Measurements from ENCODE around the gene TMEM253.

TMEM253 gene

GRCh38 chr14:21103710-21104447 is 3.0 kb downstream of the TMEM253 start (continued):
- TF ChIP-seq ZNF362 (tag by site-specific recombination; IDR thresholded peaks at IDR 0.05) (no peak), ZNF529 (tag by site-specific recombination; IDR thresholded peaks at IDR 0.05; ENCODE audit: insufficient replicate concordance) (no peak), ZNF768 (tag by site-specific recombination; IDR thresholded peaks at IDR 0.05) (no peak), KLF17 (tag by site-specific recombination; IDR thresholded peaks at IDR 0.05) (peak; percentile 98), SP2 (tag by site-specific recombination; IDR thresholded peaks at IDR 0.05) (peak; percentile 95), ZBTB7A (tag by site-specific recombination; IDR thresholded peaks at IDR 0.05; ENCODE audit: low read depth) (peak; percentile 42), ZNF324 (tag by site-specific recombination; IDR thresholded peaks at IDR 0.05) (peak; percentile 96), ZNF398 (tag by site-specific recombination; IDR thresholded peaks at IDR 0.05) (peak; percentile 74), ZNF112 (tag by site-specific recombination; IDR thresholded peaks at IDR 0.05) (no peak), ZNF600 (tag by site-specific recombination; IDR thresholded peaks at IDR 0.05) (peak; percentile 75), ZNF585B (tag by site-specific recombination; IDR thresholded peaks at IDR 0.05) (no peak; the same call in 1 of the 2 replicates), ZNF433 (tag by site-specific recombination; IDR thresholded peaks at IDR 0.05; ENCODE audit: low read depth) (no peak), ZNF140 (tag by site-specific recombination; IDR thresholded peaks at IDR 0.05) (no peak), ZBTB17 (tag by site-specific recombination; IDR thresholded peaks at IDR 0.05) (peak; percentile 95), ZNF544 (tag by site-specific recombination; IDR thresholded peaks at IDR 0.05) (no peak), ZNF184 (tag by site-specific recombination; IDR thresholded peaks at IDR 0.05) (peak; percentile 85), AEBP2 (tag by site-specific recombination; IDR thresholded peaks at IDR 0.05; ENCODE audit: borderline replicate concordance) (no peak), GLI2 (tag by site-specific recombination; IDR thresholded peaks at IDR 0.05; ENCODE audit: borderline replicate concordance, low read depth) (no peak; the same call in 1 of the 2 replicates), OSR2 (tag by site-specific recombination; IDR thresholded peaks at IDR 0.05) (peak; percentile 7), ZNF791 (tag by site-specific recombination; IDR thresholded peaks at IDR 0.05) (no peak), GLIS2 (tag by site-specific recombination; IDR thresholded peaks at IDR 0.05) (peak; percentile 74), ZNF423 (tag by site-specific recombination; IDR thresholded peaks at IDR 0.05) (0 out of 2 replicates have a peak, but pooled peaks have one; percentile 20), ZNF792 (tag by site-specific recombination; IDR thresholded peaks at IDR 0.05) (no peak), ZSCAN5A (tag by site-specific recombination; IDR thresholded peaks at IDR 0.05) (peak; percentile 28; the same call in 1 of the 2 replicates), MZF1 (tag by site-specific recombination; IDR thresholded peaks at IDR 0.05; ENCODE audit: borderline replicate concordance) (0 out of 2 replicates have a peak, but pooled peaks have one; percentile 20)

All from HEK293 (cell line).